Osteocyte (in vitro differentiated cells): ENCODE results near the gene XRCC2. TPM values are rescaled to one million over a fixed set of nuclear protein-coding genes. Genes with fewer than 3 reads are reported as not detected.

Source experiments
- DNase-seq: peaks from one replicate; pipeline ENCODE4 v3.0.0; 2021; ENCODE audit warnings: mixed read lengths; ENCODE audit not compliant: unreplicated experiment; ENCODE audit errors: extremely low spot score
- H3K27ac Mint-ChIP-seq: one replicate; pipeline ENCODE4 v1.8.0; 2021; ENCODE audit warnings: mild to moderate bottlenecking, mixed read lengths; ENCODE audit not compliant: unreplicated experiment
- H3K27me3 Mint-ChIP-seq: one replicate; pipeline ENCODE4 v1.8.0; 2021; ENCODE audit warnings: mixed read lengths; ENCODE audit not compliant: unreplicated experiment
- H3K36me3 Mint-ChIP-seq: one replicate; pipeline ENCODE4 v1.8.0; 2021; ENCODE audit warnings: mixed read lengths; ENCODE audit not compliant: unreplicated experiment
- H3K4me1 Mint-ChIP-seq: one replicate; pipeline ENCODE4 v1.8.0; 2021; ENCODE audit warnings: mixed read lengths; ENCODE audit not compliant: unreplicated experiment
- H3K4me3 Mint-ChIP-seq: one replicate; pipeline ENCODE4 v1.8.0; 2021; ENCODE audit warnings: mild to moderate bottlenecking, moderate library complexity, mixed read lengths; ENCODE audit not compliant: unreplicated experiment
- H3K9me3 Mint-ChIP-seq: one replicate; pipeline ENCODE4 v1.8.0; 2021; ENCODE audit warnings: mixed read lengths; ENCODE audit not compliant: unreplicated experiment
- total RNA-seq: library from RNA; stranded (reverse); gene quantifications from 2 replicates; pipeline ENCODE4 v1.2.1, GENCODE V29; 2021
- TF ChIP-seq, protein P1 (sequence below): fragments of 200-600 bp; sonication (generic); IDR thresholded peaks from 2 replicates; pipeline ENCODE4 v1.5.0; 2021; ENCODE audit warnings: antibody characterized with exemption, mild to moderate bottlenecking, moderate library complexity

The XRCC2 gene
- total RNA-seq, 1 donor from 2014 or later: 1.4 TPM

GRCh38 chr7:152615031-152615741, 60.8 kb downstream of the XRCC2 start:
- Mint-ChIP-seq H3K36me3 (no peaks in the 10 kb centered on the region), H3K4me1 (no peaks in the 10 kb centered on the region), H3K27me3 (no peaks in the 10 kb centered on the region), H3K27ac (no peak overlapping the region), H3K4me3 (no peak overlapping the region), H3K9me3 (no peaks in the 10 kb centered on the region)
- TF ChIP-seq, protein P1, sequence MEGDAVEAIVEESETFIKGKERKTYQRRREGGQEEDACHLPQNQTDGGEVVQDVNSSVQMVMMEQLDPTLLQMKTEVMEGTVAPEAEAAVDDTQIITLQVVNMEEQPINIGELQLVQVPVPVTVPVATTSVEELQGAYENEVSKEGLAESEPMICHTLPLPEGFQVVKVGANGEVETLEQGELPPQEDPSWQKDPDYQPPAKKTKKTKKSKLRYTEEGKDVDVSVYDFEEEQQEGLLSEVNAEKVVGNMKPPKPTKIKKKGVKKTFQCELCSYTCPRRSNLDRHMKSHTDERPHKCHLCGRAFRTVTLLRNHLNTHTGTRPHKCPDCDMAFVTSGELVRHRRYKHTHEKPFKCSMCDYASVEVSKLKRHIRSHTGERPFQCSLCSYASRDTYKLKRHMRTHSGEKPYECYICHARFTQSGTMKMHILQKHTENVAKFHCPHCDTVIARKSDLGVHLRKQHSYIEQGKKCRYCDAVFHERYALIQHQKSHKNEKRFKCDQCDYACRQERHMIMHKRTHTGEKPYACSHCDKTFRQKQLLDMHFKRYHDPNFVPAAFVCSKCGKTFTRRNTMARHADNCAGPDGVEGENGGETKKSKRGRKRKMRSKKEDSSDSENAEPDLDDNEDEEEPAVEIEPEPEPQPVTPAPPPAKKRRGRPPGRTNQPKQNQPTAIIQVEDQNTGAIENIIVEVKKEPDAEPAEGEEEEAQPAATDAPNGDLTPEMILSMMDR: no peak
- DNase-seq: peak; percentile 77

DNA sequence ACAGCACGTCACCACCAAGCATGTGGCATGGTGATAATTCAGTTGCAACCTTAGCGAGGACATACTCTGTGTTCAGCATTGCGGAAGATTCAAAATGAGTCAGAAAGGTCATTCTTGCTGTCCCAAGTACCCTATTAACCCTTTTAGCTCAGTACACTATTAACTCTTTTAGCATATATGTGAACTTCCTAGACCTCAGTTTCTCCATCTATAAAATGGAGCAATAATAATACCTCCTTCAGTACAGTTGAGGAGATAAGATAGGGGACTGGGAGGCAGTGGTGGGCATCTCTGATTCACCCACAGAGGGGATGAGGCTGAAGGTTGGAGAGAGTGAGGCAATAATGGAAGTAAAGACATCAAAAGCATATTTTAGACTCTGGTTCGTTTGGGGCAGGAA, 67.3 kb downstream of the XRCC2 start:
- Mint-ChIP-seq H3K9me3 (no peaks in the 10 kb centered on the region), H3K27me3 (no peaks in the 10 kb centered on the region), H3K4me3 (no peak overlapping the region), H3K27ac (no peak overlapping the region), H3K36me3 (no peaks in the 10 kb centered on the region), H3K4me1 (no peaks in the 10 kb centered on the region)
- no peak for DNase-seq
- TF ChIP-seq, protein P1: no peak

GRCh38 chr7:152608208-152608607, 67.7 kb downstream of the XRCC2 start:
- Mint-ChIP-seq H3K4me3 (no peak overlapping the region), H3K36me3 (no peaks in the 10 kb centered on the region), H3K27ac (no peak overlapping the region), H3K4me1 (no peaks in the 10 kb centered on the region), H3K27me3 (no peaks in the 10 kb centered on the region), H3K9me3 (no peaks in the 10 kb centered on the region)
- peak; percentile 42 for DNase-seq
- TF ChIP-seq, protein P1: no peak

- Mint-ChIP-seq H3K9me3 (no peaks in the 10 kb centered on the region), H3K36me3 (no peaks in the 10 kb centered on the region), H3K4me1 (no peaks in the 10 kb centered on the region), H3K4me3 (no peak overlapping the region), H3K27me3 (no peaks in the 10 kb centered on the region), H3K27ac (no peak overlapping the region)
- no peak for DNase-seq
- TF ChIP-seq, protein P1: no peak
Observed at GRCh38 chr7:152607007-152607406, 68.9 kb downstream of the XRCC2 start.

DNA sequence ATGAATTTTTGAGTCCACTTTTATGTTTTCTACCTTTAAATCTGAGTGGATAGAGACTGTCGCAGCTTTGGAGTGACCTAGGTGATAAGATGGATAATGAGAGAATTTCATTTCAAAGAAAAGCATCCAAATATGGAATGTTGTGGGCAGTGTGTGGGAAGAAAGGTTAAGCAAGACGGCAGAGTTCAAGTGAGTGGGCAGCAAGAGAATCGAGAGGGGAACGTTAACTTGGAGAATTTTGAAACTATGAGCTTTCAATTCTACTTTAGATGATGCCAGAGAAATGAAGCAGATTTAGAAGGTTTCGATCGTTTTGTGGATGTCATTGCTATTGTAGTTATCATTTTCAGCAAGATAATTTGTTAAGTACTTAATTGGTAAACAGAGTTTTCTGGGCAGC, 73.0 kb downstream of the XRCC2 start:
- Mint-ChIP-seq H3K27ac (no peak overlapping the region), H3K36me3 (no peaks in the 10 kb centered on the region), H3K4me1 (no peaks in the 10 kb centered on the region), H3K9me3 (no peaks in the 10 kb centered on the region), H3K4me3 (no peak overlapping the region), H3K27me3 (no peaks in the 10 kb centered on the region)
- no peak for DNase-seq
- TF ChIP-seq, protein P1: no peak
